GM21529 (cell line): Measurements from ENCODE around the gene PARD3.

Source experiments
- ATAC-seq: cut with Tn5 transposase; IDR thresholded peaks from one replicate; pipeline ENCODE4 v1.9.1; 2021; ENCODE audit not compliant: unreplicated experiment

The PARD3 gene

GRCh38 chr10:34520510-34520909 lies 294.6 kb downstream of the PARD3 start:
- no peak for ATAC-seq

DNA sequence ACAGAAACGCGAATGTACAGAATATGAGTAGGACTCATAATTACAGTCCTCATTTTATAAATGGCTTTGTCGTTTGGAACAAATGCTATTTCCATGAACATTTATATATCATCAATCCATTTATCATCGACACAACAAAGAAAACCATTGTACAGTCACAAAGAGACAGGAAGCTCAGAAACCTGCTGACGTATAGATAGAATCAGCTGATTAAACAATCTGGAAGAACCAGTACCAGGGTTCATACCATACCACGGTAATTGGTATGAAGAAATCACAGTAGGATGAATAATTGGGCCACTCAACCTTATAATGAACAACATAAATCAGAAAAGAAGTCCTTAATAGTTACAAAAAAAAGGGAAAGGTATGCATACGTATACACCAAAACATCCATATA lies 295.0 kb downstream of the PARD3 start:
- no peak for ATAC-seq

GRCh38 chr10:34514290-34514689 lies 300.8 kb downstream of the PARD3 start:
- ATAC-seq = no peak

DNA sequence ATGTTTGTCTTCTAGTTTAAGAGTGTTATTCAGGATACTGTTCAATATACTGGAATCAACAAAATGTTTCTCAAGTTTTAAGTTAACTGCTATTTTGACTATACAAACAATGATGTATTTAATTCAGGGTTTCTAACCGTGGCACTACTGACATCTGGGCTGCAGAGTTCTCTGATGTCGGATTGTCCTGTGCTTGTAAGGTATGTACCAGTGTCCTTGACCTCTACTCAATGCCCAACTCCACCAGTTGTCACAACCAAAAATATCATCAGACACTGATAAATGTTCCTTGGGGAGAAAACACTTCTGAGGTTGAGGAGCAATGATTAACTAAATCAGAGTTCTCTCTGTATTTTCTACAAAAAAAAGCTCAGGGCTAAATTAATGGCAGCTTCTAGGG lies 301.5 kb downstream of the PARD3 start:
- no peak for ATAC-seq

GRCh38 chr10:34507217-34507616 lies 307.9 kb downstream of the PARD3 start:
- ATAC-seq = no peak

GRCh38 chr10:34506786-34507185 lies 308.3 kb downstream of the PARD3 start:
- ATAC-seq = no peak

- ATAC-seq = no peak
These were observed 309.8 kb downstream of the PARD3 start for GRCh38 chr10:34505338-34505737.

DNA sequence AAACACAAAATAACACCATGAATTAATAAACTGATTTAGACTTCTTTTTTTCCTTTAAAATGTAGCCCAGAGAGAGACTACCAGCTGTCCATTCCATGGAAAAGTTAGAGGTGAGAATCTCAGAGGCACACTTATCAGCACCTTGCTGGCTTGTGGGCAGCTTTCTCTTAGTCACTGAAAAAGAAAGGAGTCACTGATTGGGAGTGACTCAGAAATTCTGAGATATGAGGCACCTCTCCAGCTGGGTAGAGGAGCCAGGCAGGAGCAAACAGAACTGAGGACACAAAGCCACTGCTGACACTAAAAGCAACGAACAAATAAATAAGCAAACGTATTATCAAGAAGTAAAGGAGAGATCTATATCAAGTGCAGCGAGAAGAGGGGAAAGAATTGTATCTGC lies 310.6 kb downstream of the PARD3 start:
- ATAC-seq = no peak

GRCh38 chr10:34503704-34504103 lies 311.4 kb downstream of the PARD3 start:
- ATAC-seq = no peak

- no peak for ATAC-seq
These were observed 315.4 kb downstream of the PARD3 start for GRCh38 chr10:34499612-34500279.

- no peak for ATAC-seq
These were observed 316.3 kb downstream of the PARD3 start for GRCh38 chr10:34498821-34499220.

DNA sequence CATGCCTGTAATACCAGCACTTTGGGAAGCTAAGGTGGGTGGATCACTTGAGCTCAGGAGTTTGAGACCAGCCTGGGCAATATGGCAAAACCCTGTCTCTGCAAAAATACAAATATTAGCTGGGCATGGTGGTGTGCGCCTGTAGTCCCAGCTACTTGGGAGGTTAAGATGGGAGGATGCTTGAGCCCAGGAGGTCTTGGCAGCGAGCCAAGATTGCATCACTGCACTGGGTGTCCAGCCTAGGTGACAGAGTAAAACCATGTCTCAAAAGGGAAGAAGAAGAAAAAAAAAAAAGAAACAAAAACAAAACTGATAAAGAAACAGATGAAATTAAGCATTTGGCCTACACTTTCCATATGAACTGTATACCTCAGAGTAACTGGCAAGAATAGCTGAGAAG lies 319.2 kb downstream of the PARD3 start:
- ATAC-seq = no peak

GRCh38 chr10:34494012-34494411 lies 321.1 kb downstream of the PARD3 start:
- ATAC-seq = no peak

DNA sequence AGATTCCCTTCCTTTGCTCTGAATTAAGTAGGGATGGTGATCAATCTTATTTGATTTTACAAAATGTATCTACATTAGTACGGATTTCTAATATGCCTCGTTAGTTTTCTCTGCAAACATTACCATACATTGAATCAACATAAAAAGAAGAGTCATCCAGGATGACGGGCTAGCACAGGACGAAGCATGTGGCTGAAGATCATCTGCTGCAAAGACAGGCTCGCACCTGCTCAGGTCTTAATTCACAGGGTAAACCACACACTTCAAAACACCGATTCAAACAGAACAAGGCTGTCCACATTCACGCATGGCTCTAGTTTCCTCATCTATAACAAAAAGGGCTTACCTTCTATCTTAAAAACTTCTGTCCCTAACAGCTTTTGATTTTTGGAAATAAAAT lies 323.0 kb downstream of the PARD3 start:
- ATAC-seq = no peak

DNA sequence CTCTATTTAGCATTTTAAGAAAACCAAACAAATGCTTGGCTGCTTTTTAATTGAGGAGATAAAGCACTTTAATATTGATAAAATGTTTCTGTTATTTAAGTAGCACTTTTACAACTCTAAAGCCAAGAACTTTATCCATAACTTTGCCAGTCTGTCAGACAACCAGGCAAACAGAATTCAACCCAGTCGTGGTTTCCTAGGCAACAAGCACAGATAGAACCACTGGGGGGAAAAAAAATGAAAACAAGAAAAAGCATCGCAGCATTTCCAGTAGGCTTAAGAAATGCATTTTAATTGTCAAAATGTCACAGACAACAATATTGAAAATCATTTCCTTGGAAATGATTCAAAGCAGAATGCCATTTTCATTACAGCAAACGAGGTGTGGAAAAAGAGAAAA lies 323.4 kb downstream of the PARD3 start:
- ATAC-seq = no peak

GRCh38 chr10:34489973-34490745 lies 324.9 kb downstream of the PARD3 start:
- no peak for ATAC-seq

DNA sequence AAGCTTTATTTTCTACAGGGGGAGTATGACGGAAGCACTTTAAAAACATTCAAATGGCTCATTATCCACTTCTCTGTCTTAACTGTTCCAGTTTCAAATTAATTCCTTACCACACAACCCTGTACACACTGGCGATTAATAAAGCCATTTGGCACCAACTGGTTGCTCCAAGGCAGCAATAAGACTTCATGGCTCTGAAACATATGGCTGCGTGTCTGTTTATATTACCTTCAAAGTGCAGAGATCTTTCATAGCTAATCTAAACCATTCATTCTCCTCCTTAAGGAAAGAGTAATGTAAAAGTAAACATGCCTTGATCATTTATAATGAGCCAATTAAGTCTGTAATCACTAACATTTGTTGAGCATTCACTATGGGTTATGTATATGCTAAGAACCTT lies 325.7 kb downstream of the PARD3 start:
- ATAC-seq = no peak

GRCh38 chr10:34488476-34489130 lies 326.5 kb downstream of the PARD3 start:
- no peak for ATAC-seq

DNA sequence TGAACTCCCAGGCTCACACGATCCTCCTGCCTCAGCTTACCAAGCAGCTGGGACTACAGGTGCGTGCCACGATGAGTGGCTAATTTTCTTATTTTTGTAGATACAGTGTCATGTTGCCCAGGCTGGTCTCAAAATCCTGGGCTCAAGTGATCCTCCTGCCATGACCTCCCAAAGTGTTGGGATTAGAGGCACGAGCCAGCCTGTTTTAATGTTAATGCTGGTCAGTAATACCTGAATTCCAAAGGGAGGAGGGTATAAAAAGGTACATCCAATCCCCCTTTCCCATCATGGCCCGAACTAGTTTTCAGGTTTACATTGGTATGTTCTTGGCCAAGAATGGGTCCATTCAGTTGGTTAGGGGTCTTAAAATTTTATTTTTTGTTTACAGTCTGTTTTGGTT lies 329.1 kb downstream of the PARD3 start:
- no peak for ATAC-seq

GRCh38 chr10:34484164-34484563 lies 330.9 kb downstream of the PARD3 start:
- no peak for ATAC-seq

GRCh38 chr10:34480345-34480744 lies 334.8 kb downstream of the PARD3 start:
- no peak for ATAC-seq

GRCh38 chr10:34479520-34480179 lies 335.4 kb downstream of the PARD3 start:
- no peak for ATAC-seq
